ENCODE data around the gene HOPX. TPM values are rescaled to one million over a fixed set of nuclear protein-coding genes. Genes with fewer than 3 reads are reported as not detected.

Gene HOPX
- total and polyA plus RNA-seq, 2 of the 4 experiments (the other 2 are of a cell fraction) = 1.3 to 1.7 TPM

GRCh38 chr4:56611501-56611900, 69.6 kb downstream of the HOPX start:
- 62% methylated on average over 2 of the region's 2 CpGs; no CpG with 5 or more reads in 1 of the 2 experiments for WGBS, 2 experiments (ENCODE audit: extremely low coverage in 2 of 2, insufficient read length in 1 of 2)
- Histone ChIP-seq H4K8ac (ENCODE audit: low read depth in 2 of 2, low read length in 2 of 2) (peak overlapping the region in 1 of 2 experiments; percentile 53; a peak in 1 of 4 replicates), H3K27me3 (ENCODE audit: control insufficient read depth, insufficient read depth, low read length) (peaks cover 3% of the 10 kb centered on the region), H3K14ac (replicated peaks; ENCODE audit: low read depth, low read length) (0 out of 2 replicates have a peak overlapping the region, but pooled peaks have one; percentile 21), H4K91ac (ENCODE audit: insufficient read depth, low read depth, low read length) (no peak overlapping the region; the same call in 1 of the 2 replicates), H2BK20ac (ENCODE audit: low read depth, low read length) (peak overlapping the region; percentile 37; the same call in 1 of the 2 replicates), H3K27ac (ENCODE audit: insufficient read depth, low read length) (no peak overlapping the region), H3K18ac (ENCODE audit: low read depth, low read length) (no peak overlapping the region), H3K4me3 (ENCODE audit: insufficient read depth, low read depth, low read length) (no peak overlapping the region), H3K4me2 (ENCODE audit: low read depth, low read length) (no peak overlapping the region), H4K20me1 (ENCODE audit: insufficient read depth, low read length) (no peaks in the 10 kb centered on the region), H2BK120ac (ENCODE audit: low read depth, low read length) (peak overlapping the region; percentile 32; the same call in 1 of the 2 replicates), H3K56ac (ENCODE audit: extremely low read depth, insufficient read depth, low read length) (no peak overlapping the region), H4K5ac (ENCODE audit: low read depth, low read length) (no peak overlapping the region), H2AK9ac (replicated peaks; ENCODE audit: low read depth, low read length, poor library complexity) (no peak overlapping the region), H3K9me3 (ENCODE audit: control insufficient read depth, insufficient read depth, low read length) (no peaks in the 10 kb centered on the region), H3K9me1 (ENCODE audit: insufficient read depth, low read length) (peaks cover 5% of the 10 kb centered on the region; the same call in 1 of the 2 replicates), H2AK5ac (ENCODE audit: low read depth, low read length) (no peak overlapping the region), H3K9ac (ENCODE audit: low read depth, low read length) (no peak overlapping the region), H2BK5ac (ENCODE audit: low read depth, low read length, poor library complexity, severe bottlenecking) (no peak overlapping the region), H3K36me3 (ENCODE audit: control insufficient read depth, insufficient read depth, low read length) (no peaks in the 10 kb centered on the region), H2BK15ac (ENCODE audit: low read depth, low read length) (no peak overlapping the region), H3K79me1 (ENCODE audit: low read depth in 1 of 2, low read length in 2 of 2) (no peaks in the 10 kb centered on the region), H2AFZ (replicated peaks; ENCODE audit: low read length, poor library complexity) (peak overlapping the region; percentile 65), H3K4ac (ENCODE audit: low read depth, low read length) (peak overlapping the region; percentile 36; the same call in 1 of the 2 replicates), H3K4me1 (ENCODE audit: control insufficient read depth, insufficient read depth, low read length) (peaks cover 5% of the 10 kb centered on the region), H3K23ac (ENCODE audit: low read depth, low read length) (peak overlapping the region; percentile 36; the same call in 1 of the 2 replicates)
- in situ Hi-C loops (cut with MboI; ENCODE audit: low sequenced_read_pairs) = no loop called here
- intact Hi-C loops (cut with micrococcal nuclease) = no loop called here
- TF ChIP-seq RAD21 (IDR thresholded peaks at IDR 0.05; ENCODE audit: low read length) (no peak), MAFK (IDR thresholded peaks at IDR 0.05; ENCODE audit: low read depth, low read length) (no peak), NFE2L2 (IDR thresholded peaks at IDR 0.05; ENCODE audit: low read depth, low read length) (no peak), RCOR1 (IDR thresholded peaks at IDR 0.05; ENCODE audit: insufficient replicate concordance, low read length) (no peak), SMC3 (IDR thresholded peaks at IDR 0.05; ENCODE audit: low read depth, low read length) (no peak), POLR2A (IDR thresholded peaks at IDR 0.05; ENCODE audit: low read depth, low read length) (no peak), BHLHE40 (IDR thresholded peaks at IDR 0.05; ENCODE audit: low read depth, low read length) (no peak), MAZ (IDR thresholded peaks at IDR 0.05; ENCODE audit: borderline replicate concordance, low read depth, low read length) (no peak), RFX5 (IDR thresholded peaks at IDR 0.05; ENCODE audit: low read depth, low read length) (no peak), USF2 (IDR thresholded peaks at IDR 0.05; ENCODE audit: low read depth, low read length) (no peak), CHD1 (IDR thresholded peaks at IDR 0.05; ENCODE audit: low read depth, low read length) (no peak), MXI1 (IDR thresholded peaks at IDR 0.05; ENCODE audit: borderline replicate concordance, low read depth, low read length) (no peak), CTCF (conservative IDR thresholded peaks at IDR 0.05; ENCODE audit: low read depth, low read length) (no peak), CEBPB (IDR thresholded peaks at IDR 0.05; ENCODE audit: low read depth, low read length) (no peak)
- dilution Hi-C loops (cut with HindIII; ENCODE audit: low sequenced_read_pairs, unreplicated experiment) = no loop called here
- peak; percentile 55 for ATAC-seq (ENCODE audit: low read depth)
- ChIA-PET POLR2A (ENCODE audit: unreplicated experiment) (no interaction called here), CTCF (interaction anchor here (0.8 kb wide), 1 partner anchor 11 kb away, joined by 3 read pairs; no protein-coding TSS in a partner anchor)
- no TSS peak for BruUV-seq (replicated peaks)
- DNase-seq = peak; percentile 36
